Measurements from ENCODE around the gene ODF2L.

Gene ODF2L

DNA sequence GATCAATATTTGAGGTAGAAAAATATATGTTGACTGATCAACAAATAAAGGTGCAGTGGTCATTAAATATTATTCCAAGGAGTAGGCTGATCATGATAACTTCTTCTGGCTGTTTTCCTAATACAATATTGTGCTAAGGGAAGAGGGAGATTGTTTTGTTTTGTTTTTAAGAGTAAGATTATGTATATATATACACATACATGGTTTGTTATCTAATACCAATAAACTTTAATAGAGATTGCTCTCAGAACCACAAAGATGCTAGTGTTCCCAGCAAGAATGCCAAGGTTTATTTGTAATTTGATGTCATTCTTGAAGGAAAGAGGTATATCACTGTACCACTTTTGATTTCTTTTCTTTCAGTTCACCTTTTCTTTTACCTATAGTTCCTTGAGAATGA lies 37.9 kb upstream of the ODF2L start:
- ChIA-PET CTCF (no interaction called here), POLR2A (ENCODE audit: low non-redundant PET) (no interaction called here)
- H3K27ac ChIP-seq = no peak overlapping the region
- TF ChIP-seq, protein P1, sequence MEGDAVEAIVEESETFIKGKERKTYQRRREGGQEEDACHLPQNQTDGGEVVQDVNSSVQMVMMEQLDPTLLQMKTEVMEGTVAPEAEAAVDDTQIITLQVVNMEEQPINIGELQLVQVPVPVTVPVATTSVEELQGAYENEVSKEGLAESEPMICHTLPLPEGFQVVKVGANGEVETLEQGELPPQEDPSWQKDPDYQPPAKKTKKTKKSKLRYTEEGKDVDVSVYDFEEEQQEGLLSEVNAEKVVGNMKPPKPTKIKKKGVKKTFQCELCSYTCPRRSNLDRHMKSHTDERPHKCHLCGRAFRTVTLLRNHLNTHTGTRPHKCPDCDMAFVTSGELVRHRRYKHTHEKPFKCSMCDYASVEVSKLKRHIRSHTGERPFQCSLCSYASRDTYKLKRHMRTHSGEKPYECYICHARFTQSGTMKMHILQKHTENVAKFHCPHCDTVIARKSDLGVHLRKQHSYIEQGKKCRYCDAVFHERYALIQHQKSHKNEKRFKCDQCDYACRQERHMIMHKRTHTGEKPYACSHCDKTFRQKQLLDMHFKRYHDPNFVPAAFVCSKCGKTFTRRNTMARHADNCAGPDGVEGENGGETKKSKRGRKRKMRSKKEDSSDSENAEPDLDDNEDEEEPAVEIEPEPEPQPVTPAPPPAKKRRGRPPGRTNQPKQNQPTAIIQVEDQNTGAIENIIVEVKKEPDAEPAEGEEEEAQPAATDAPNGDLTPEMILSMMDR (conservative IDR thresholded peaks at IDR 0.05; ENCODE audit: low read depth) = no peak
- DNase-seq (ENCODE audit: low spot score) = no peak

DNA sequence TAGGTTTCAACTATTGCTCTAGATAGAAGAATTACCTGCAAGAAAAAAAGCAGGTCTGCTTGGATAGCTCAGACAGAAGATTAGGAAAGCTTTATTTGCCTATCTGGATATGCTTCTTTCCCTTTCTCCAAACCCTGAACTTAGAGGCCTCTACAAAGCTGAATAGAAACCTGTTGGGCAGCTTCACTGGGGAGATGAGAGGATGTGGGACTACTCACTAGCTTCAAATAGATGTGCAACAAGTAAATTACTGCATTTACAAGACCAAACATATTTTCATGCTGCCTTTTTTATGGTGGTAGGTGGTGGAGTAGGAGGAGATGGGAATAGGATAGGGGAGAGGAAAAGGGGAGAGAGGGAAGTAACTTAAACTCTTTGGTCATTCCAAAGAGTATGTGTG lies 34.3 kb upstream of the ODF2L start:
- DNase-seq (ENCODE audit: low spot score) = no peak
- POLR2A ChIA-PET (ENCODE audit: low non-redundant PET) = no interaction called here
- TF ChIP-seq, protein P1 (conservative IDR thresholded peaks at IDR 0.05; ENCODE audit: low read depth) = no peak
- CTCF ChIA-PET = interaction anchor here (0.5 to 0.7 kb wide), 2 partner anchors 25 to 106 kb away, joined by 3 to 6 read pairs; no protein-coding TSS in a partner anchor
- no peak overlapping the region for H3K27ac ChIP-seq

GRCh38 chr1:86429835-86430234 lies 33.7 kb upstream of the ODF2L start:
- ChIA-PET POLR2A (ENCODE audit: low non-redundant PET) (no interaction called here), CTCF (interaction anchor here (0.5 to 0.7 kb wide), 2 partner anchors 25 to 107 kb away, joined by 3 to 6 read pairs; no protein-coding TSS in a partner anchor)
- no peak overlapping the region for H3K27ac ChIP-seq
- TF ChIP-seq, protein P1 (conservative IDR thresholded peaks at IDR 0.05; ENCODE audit: low read depth) = no peak
- DNase-seq (ENCODE audit: low spot score) = peak; percentile 82

DNA sequence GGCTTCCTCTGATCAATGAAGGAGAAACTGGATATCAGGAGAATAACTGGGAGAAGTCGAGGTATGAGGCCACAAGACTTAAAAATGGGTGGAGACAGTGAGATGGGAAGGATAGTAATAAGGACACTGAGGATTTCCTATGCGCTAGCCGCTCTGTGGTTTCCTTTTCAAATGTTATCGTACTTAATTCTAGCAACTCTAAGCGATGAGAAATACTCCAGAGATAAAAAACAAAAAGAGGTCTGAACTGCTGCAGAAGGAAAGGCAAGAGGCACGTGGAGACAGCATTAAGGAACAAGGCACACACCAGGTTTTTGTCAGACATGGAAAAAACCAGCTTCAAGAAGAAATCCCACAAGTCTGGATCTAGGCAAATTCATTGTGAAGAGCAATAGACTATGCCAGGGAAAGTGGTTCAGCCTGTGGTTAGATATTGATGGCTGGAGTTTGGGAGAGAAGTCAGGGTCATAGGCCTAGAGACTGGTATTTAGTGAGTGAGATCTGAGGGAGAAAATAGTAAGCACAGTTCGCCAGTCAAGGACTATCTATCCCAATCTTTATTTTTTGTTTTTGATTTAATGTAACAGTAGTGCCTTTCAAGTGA lies 33.1 kb upstream of the ODF2L start:
- POLR2A ChIA-PET (ENCODE audit: low non-redundant PET) = no interaction called here
- TF ChIP-seq, protein P1 (conservative IDR thresholded peaks at IDR 0.05; ENCODE audit: low read depth) = no peak
- CTCF ChIA-PET = no interaction called here
- no peak for DNase-seq (ENCODE audit: low spot score)
- H3K27ac ChIP-seq = no peak overlapping the region

GRCh38 chr1:86423873-86424272 lies 27.8 kb upstream of the ODF2L start, which contains the start of gene CLCA2:
Gene CLCA2 (plus strand): TSS chr1:86424171. CDS start chr1:86424248, 77 bp downstream.
- CTCF ChIA-PET = interaction anchor here (0.6 kb wide), 1 partner anchor 17 kb away, joined by 3 read pairs; no protein-coding TSS in a partner anchor
- H3K27ac ChIP-seq = peak within 1 kb of the TSS; percentile 86
- POLR2A ChIA-PET (ENCODE audit: low non-redundant PET) = no interaction called here
- peak; percentile 62 for DNase-seq (ENCODE audit: low spot score)
- TF ChIP-seq, protein P1 (conservative IDR thresholded peaks at IDR 0.05; ENCODE audit: low read depth) = no peak

DNA sequence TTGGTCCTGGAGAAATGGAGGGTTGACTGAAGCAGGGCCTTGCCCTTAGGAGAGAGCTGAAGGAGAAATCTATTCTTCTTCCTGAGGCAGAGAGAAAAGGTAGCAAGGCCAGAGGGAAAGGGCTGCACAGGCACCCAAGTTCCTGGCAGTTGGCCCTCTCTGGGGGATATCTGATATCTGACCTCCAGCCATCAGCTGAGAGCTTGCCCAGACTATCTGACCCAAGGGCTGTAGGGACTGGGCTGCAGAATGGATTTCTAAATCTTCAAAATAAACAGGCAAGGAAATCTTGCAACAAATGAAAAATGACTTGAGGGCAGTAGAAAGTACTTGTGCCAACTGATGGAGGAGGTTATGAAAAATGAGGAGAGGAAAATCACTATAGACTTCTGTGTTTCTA lies 27.4 kb upstream of the ODF2L start:
- POLR2A ChIA-PET (ENCODE audit: low non-redundant PET) = no interaction called here
- no peak for DNase-seq (ENCODE audit: low spot score)
- TF ChIP-seq, protein P1 (conservative IDR thresholded peaks at IDR 0.05; ENCODE audit: low read depth) = no peak
- peak overlapping the region; percentile 86 for H3K27ac ChIP-seq
- CTCF ChIA-PET = interaction anchor here (0.6 kb wide), 1 partner anchor 17 kb away, joined by 3 read pairs; no protein-coding TSS in a partner anchor
